K562 (cell line): Measurements from ENCODE around the gene ADM5. TPM values are rescaled to one million over a fixed set of nuclear protein-coding genes. Genes with fewer than 3 reads are reported as not detected.

Experiments used
- CREB3L1 ChIP-seq: fragments of 450-650 bp; IDR thresholded peaks from 2 replicates; pipeline ENCODE4 v1.6.1; 2014; ENCODE audit warnings: low read depth, mild to moderate bottlenecking, moderate library complexity, borderline replicate concordance
- REST ChIP-seq, 2 experiments: fragments of 450-650 bp; formaldehyde crosslinking in 1 of 2; IDR thresholded peaks; 2 replicates each; pipeline versions ENCODE4 v1.4.0 to v1.6.1; 2014 to 2020; ENCODE audit warnings: mild to moderate bottlenecking in 2 of 2, borderline replicate concordance in 1 of 2, low read depth in 1 of 2
- ZC3H8 ChIP-seq: fragments of 450-650 bp; IDR thresholded peaks from 2 replicates; pipeline ENCODE4 v1.6.1; 2017
- ZNF592 ChIP-seq: fragments of 450-650 bp; IDR thresholded peaks from 2 replicates; pipeline ENCODE4 v1.6.1; 2017; ENCODE audit warnings: antibody characterized with exemption, mild to moderate bottlenecking
- polyA plus RNA-seq, 8 experiments: library from polyadenylated mRNA; depleted of rRNA in 4 of 8; stranded (reverse) in 5 of 8; unstranded in 3 of 8; fragments of >200 nt; fragmentation: Nextera tagmentation in 2 of 8; fragmentation: Illumina TruSeq in 1 of 8; extraction: Ambion mirVana in 2 of 8; extraction: Trizol in 1 of 8; gene quantifications; 2 replicates each; pipeline versions ENCODE4 v1.2.1 to v1.2.3, GENCODE V29; 2011 to 2014; ENCODE audit warnings: inconsistent platforms in 1 of 8, missing spikeins in 1 of 8
- total RNA-seq, 7 experiments: library from RNA; depleted of rRNA in 6 of 7; stranded (reverse); fragments of >200 nt in 6 of 7; fragmentation: Illumina TruSeq in 2 of 7; extraction: Trizol in 2 of 7; gene quantifications; 2 replicates each; pipeline versions ENCODE4 v1.2.1 to v1.2.3, GENCODE V29; 2011 to 2021; ENCODE audit warnings: low replicate concordance in 1 of 7
- TF ChIP-seq, protein P1 (sequence below): IDR thresholded peaks from 2 replicates; pipeline ENCODE4 v1.6.1; 2016; ENCODE audit warnings: missing genetic modification characterization, missing compliant biosample characterization
- TF ChIP-seq, protein P2 (sequence below), 2 experiments: IDR thresholded peaks; 2 replicates each; pipeline ENCODE4 v1.6.1; 2011; ENCODE audit warnings: borderline replicate concordance in 1 of 2, control low read depth in 1 of 2, low read depth in 1 of 2, low read length in 1 of 2, mild to moderate bottlenecking in 1 of 2, mixed read lengths in 1 of 2, moderate library complexity in 1 of 2; ENCODE audit not compliant: insufficient read depth in 1 of 2, insufficient read length in 1 of 2, poor library complexity in 1 of 2, severe bottlenecking in 1 of 2; ENCODE audit errors: extremely low read depth in 1 of 2

The ADM5 gene
- total and polyA plus RNA-seq, 9 of the 15 experiments (the other 6 are each of a cell fraction or from before 2014, with no cell fraction given): 0.13 to 8.4 (median 2.0) TPM; not detected in 1

GRCh38 chr19:49727217-49728030, 38.0 kb downstream of the ADM5 start (continued):
- peak; percentile 67 for TF ChIP-seq ZNF592
- TF ChIP-seq, protein P1, sequence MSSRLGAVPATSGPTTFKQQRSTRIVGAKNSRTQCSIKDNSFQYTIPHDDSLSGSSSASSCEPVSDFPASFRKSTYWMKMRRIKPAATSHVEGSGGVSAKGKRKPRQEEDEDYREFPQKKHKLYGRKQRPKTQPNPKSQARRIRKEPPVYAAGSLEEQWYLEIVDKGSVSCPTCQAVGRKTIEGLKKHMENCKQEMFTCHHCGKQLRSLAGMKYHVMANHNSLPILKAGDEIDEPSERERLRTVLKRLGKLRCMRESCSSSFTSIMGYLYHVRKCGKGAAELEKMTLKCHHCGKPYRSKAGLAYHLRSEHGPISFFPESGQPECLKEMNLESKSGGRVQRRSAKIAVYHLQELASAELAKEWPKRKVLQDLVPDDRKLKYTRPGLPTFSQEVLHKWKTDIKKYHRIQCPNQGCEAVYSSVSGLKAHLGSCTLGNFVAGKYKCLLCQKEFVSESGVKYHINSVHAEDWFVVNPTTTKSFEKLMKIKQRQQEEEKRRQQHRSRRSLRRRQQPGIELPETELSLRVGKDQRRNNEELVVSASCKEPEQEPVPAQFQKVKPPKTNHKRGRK (tag): no peak
- no peak for TF ChIP-seq REST (IDR thresholded peaks at IDR 0.05; ENCODE audit: borderline replicate concordance)
- TF ChIP-seq REST (CRISPR knock-in tag; IDR thresholded peaks at IDR 0.05; ENCODE audit: low read depth): no peak
- TF ChIP-seq CREB3L1: peak; percentile 63; the same call in 1 of the 2 replicates
- no peak for TF ChIP-seq ZC3H8
- TF ChIP-seq, protein P2, sequence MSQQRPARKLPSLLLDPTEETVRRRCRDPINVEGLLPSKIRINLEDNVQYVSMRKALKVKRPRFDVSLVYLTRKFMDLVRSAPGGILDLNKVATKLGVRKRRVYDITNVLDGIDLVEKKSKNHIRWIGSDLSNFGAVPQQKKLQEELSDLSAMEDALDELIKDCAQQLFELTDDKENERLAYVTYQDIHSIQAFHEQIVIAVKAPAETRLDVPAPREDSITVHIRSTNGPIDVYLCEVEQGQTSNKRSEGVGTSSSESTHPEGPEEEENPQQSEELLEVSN (IDR thresholded peaks at IDR 0.05; ENCODE audit: borderline replicate concordance in 1 of 2, extremely low read depth in 1 of 2, insufficient read depth in 1 of 2, insufficient read length in 1 of 2, low read depth in 1 of 2, low read length in 1 of 2, poor library complexity in 1 of 2, severe bottlenecking in 1 of 2): peak in 1 of 2 experiments; percentile 7
